ENCODE results near the gene SLC44A3. TPM values are rescaled to one million over a fixed set of nuclear protein-coding genes. Genes with fewer than 3 reads are reported as not detected.

SLC44A3 gene
- total and polyA plus RNA-seq, 2 of the 13 experiments (the other 11 are each of a cell fraction or from before 2014, with no cell fraction given), result 6.8 to 14.1 TPM

GRCh38 chr1:94807742-94808491 is 12.2 kb upstream of the SLC44A3 start (continued):
- TF ChIP-seq ZNF749 (CRISPR knock-in tag; IDR thresholded peaks at IDR 0.05; ENCODE audit: borderline replicate concordance) (no peak), ZNF556 (CRISPR knock-in tag; IDR thresholded peaks at IDR 0.05; ENCODE audit: borderline replicate concordance) (no peak), NR2F6 (IDR thresholded peaks at IDR 0.05) (peak; percentile 92), NR2F6 (CRISPR knock-in tag; IDR thresholded peaks at IDR 0.05) (peak; percentile 95), PHB2 (IDR thresholded peaks at IDR 0.05; ENCODE audit: partially characterized antibody) (no peak), TOPORS (CRISPR knock-in tag; IDR thresholded peaks at IDR 0.05) (no peak), ZNF720 (CRISPR knock-in tag; IDR thresholded peaks at IDR 0.05) (no peak), FIP1L1 (IDR thresholded peaks at IDR 0.05; ENCODE audit: borderline replicate concordance, insufficient read depth, low read depth, low read length) (no peak), ZNF713 (CRISPR knock-in tag; IDR thresholded peaks at IDR 0.05) (no peak), NFE2L1 (CRISPR knock-in tag; IDR thresholded peaks at IDR 0.05; ENCODE audit: borderline replicate concordance) (no peak), ZMYM3 (CRISPR knock-in tag; IDR thresholded peaks at IDR 0.05) (peak; percentile 52; the same call in 1 of the 2 replicates), EP300 (IDR thresholded peaks at IDR 0.05; ENCODE audit: low read depth in 2 of 2, low read length in 2 of 2) (peak in 1 of 2 experiments; percentile 74; a peak in 2 of 4 replicates), EP300 (CRISPR knock-in tag; IDR thresholded peaks at IDR 0.05; ENCODE audit: borderline replicate concordance) (no peak; the same call in 1 of the 2 replicates), ZNF530 (CRISPR knock-in tag; IDR thresholded peaks at IDR 0.05; ENCODE audit: low read depth) (no peak), PHF21A (CRISPR knock-in tag; IDR thresholded peaks at IDR 0.05) (0 out of 2 replicates have a peak, but pooled peaks have one; percentile 26), BCL3 (CRISPR knock-in tag; IDR thresholded peaks at IDR 0.05) (no peak), THRA (CRISPR knock-in tag; IDR thresholded peaks at IDR 0.05; ENCODE audit: borderline replicate concordance) (no peak), ZNF879 (CRISPR knock-in tag; IDR thresholded peaks at IDR 0.05) (no peak)
- TF ChIP-seq, protein P1, sequence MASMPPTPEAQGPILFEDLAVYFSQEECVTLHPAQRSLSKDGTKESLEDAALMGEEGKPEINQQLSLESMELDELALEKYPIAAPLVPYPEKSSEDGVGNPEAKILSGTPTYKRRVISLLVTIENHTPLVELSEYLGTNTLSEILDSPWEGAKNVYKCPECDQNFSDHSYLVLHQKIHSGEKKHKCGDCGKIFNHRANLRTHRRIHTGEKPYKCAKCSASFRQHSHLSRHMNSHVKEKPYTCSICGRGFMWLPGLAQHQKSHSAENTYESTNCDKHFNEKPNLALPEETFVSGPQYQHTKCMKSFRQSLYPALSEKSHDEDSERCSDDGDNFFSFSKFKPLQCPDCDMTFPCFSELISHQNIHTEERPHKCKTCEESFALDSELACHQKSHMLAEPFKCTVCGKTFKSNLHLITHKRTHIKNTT (CRISPR knock-in tag; IDR thresholded peaks at IDR 0.05), result no peak
- TF ChIP-seq, protein P2, sequence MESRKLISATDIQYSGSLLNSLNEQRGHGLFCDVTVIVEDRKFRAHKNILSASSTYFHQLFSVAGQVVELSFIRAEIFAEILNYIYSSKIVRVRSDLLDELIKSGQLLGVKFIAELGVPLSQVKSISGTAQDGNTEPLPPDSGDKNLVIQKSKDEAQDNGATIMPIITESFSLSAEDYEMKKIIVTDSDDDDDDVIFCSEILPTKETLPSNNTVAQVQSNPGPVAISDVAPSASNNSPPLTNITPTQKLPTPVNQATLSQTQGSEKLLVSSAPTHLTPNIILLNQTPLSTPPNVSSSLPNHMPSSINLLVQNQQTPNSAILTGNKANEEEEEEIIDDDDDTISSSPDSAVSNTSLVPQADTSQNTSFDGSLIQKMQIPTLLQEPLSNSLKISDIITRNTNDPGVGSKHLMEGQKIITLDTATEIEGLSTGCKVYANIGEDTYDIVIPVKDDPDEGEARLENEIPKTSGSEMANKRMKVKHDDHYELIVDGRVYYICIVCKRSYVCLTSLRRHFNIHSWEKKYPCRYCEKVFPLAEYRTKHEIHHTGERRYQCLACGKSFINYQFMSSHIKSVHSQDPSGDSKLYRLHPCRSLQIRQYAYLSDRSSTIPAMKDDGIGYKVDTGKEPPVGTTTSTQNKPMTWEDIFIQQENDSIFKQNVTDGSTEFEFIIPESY (CRISPR knock-in tag; IDR thresholded peaks at IDR 0.05), result no peak
- TF ChIP-seq, protein P3, sequence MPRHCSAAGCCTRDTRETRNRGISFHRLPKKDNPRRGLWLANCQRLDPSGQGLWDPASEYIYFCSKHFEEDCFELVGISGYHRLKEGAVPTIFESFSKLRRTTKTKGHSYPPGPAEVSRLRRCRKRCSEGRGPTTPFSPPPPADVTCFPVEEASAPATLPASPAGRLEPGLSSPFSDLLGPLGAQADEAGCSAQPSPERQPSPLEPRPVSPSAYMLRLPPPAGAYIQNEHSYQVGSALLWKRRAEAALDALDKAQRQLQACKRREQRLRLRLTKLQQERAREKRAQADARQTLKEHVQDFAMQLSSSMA (CRISPR knock-in tag; IDR thresholded peaks at IDR 0.05), result no peak
- TF ChIP-seq, protein P4, sequence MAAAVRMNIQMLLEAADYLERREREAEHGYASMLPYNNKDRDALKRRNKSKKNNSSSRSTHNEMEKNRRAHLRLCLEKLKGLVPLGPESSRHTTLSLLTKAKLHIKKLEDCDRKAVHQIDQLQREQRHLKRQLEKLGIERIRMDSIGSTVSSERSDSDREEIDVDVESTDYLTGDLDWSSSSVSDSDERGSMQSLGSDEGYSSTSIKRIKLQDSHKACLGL (CRISPR knock-in tag; IDR thresholded peaks at IDR 0.05), result no peak

Measured in HepG2 (cell line).